Heart right ventricle (tissue), 16 donors: ENCODE measurements around the gene KIF25. TPM values are rescaled to one million over a fixed set of nuclear protein-coding genes. Genes with fewer than 3 reads are reported as not detected.

Experiments used
- ATAC-seq, 8 donors: fragments of 200-7000 bp; cut with Tn5 transposase; one replicate each; pipeline ENCODE4 v1.9.1; 2020; ENCODE audit warnings: mild to moderate bottlenecking in 8 of 8, moderate library complexity in 8 of 8, moderate number of reproducible peaks in 1 of 8
- DNase-seq, 2 donors: peaks; one replicate each; pipeline ENCODE4 v3.0.0-alpha.2; 2020
- H3K27ac ChIP-seq, 10 donors: fragments of 200-600 bp; sonication (generic) in 2 of 10; one replicate each; pipeline versions ENCODE4 v1.5.0 to v1.8.0; 2020 to 2022; ENCODE audit warnings: mild to moderate bottlenecking in 3 of 10
- H3K27me3 ChIP-seq, 7 donors: fragments of 200-600 bp; one replicate each; pipeline ENCODE4 v1.8.0; 2021 to 2022; ENCODE audit warnings: mild to moderate bottlenecking in 2 of 7
- H3K36me3 ChIP-seq, 9 donors: fragments of 200-600 bp; sonication (generic) in 1 of 9; one replicate each; pipeline versions ENCODE4 v1.5.0 to v1.8.0; 2020 to 2022; ENCODE audit warnings: mild to moderate bottlenecking in 2 of 9
- H3K4me1 ChIP-seq, 9 donors: fragments of 200-600 bp; sonication (generic) in 1 of 9; one replicate each; pipeline versions ENCODE4 v1.5.0 to v1.8.0; 2020 to 2022; ENCODE audit warnings: mild to moderate bottlenecking in 4 of 9
- H3K4me3 ChIP-seq, 10 donors: fragments of 200-600 bp; sonication (generic) in 2 of 10; one replicate each; pipeline versions ENCODE4 v1.5.0 to v1.8.0; 2020 to 2022; ENCODE audit warnings: mild to moderate bottlenecking in 7 of 10, moderate library complexity in 2 of 10
- H3K9me3 ChIP-seq, 11 donors: fragments of 200-600 bp in 10 of 11; sonication (generic) in 2 of 11; one replicate each; pipeline versions ENCODE4 v1.5.0 to v1.8.0; 2013 to 2022; ENCODE audit warnings: mild to moderate bottlenecking in 2 of 11, control low read depth in 1 of 11, moderate library complexity in 1 of 11
- CTCF ChIP-seq, 9 donors: fragments of 200-600 bp; sonication (generic) in 2 of 9; IDR thresholded peaks; one replicate each; pipeline versions ENCODE4 v1.5.0 to v1.8.0; 2021 to 2022; ENCODE audit warnings: antibody characterized with exemption in 9 of 9, mild to moderate bottlenecking in 5 of 9, moderate library complexity in 1 of 9
- WGBS, 2 donors: extraction: QIAGEN DNeasy Blood & Tissue Kit; methylation state at CpG; one replicate each; pipeline ENCODE4 v1.1.7; 2013; ENCODE audit warnings: inconsistent platforms in 1 of 2; 5-methylcytosine and 5-hydroxymethylcytosine counted together
- intact Hi-C, 10 donors: fragments of 100-400 bp; cut with DNase I; formaldehyde crosslinking; loops; one replicate each; pipeline versions ENCODE4 v1.11.1 to v1.14.2; 2022
- polyA plus RNA-seq, 2 donors: library from polyadenylated mRNA; stranded (reverse); fragments of 200-250 nt; gene quantifications; one replicate each; pipeline ENCODE4 v1.2.3, GENCODE V29; 2013
- total RNA-seq, 10 donors: library from RNA; stranded (reverse); fragmentation: NEBNext Ultra II Directional in 3 of 10; extraction: Animal tissue kit (Norgen Biotek cat#: 25700) in 3 of 10; gene quantifications; one replicate each; pipeline versions ENCODE4 v1.2.1 to v1.2.4, GENCODE V29; 2021 to 2023
- donor health status: Arrhythmogenic right ventricular cardiomyopathy.
- donor health status: ischemic (EF 13 %, LVEDD 7.1; RV severe dilation, severe dysfunction).
- donor health status: healthy with polysubstance abuse.
- donor health status: DM: no; HTN: yes; CAD: no.
- donor health status: DM: no; HTN: no; CAD: no.
- donor health status: ischemic (EF 25% LVEDD 6.9; RV normal size, moderate dysfunction).
- donor health status: ischemic (EF 25% LVEDD 5.7; RV mildly dilated, moderate dysfunction).
- donor health status: healthy.
- donor health status: DM: yes; HTN: yes; CAD: no.
- donor health status: Ischemic cardiomyopathy.
- donor health status: ischemic (EF 35%, LVEDD 5.7; RV mildly dilated, moderate dysfunction).
- donor health status: nonischemic (EF 11% LVEDD 7.7; RV severe dilation, severe dysfunction).
- donor health status: DM: yes; HTN: yes; CAD: no.
- donor health status: PGD.
- donor health status: ischemic (EF 29% LVEDD 5.4; RV normal size, mild dysfunction).
- donor health status: nonischemic (EF 23%, LVEDD 6.1; RV moderate dilation, normal function).

KIF25 gene
- total and polyA plus RNA-seq, 12 donors, result 0.18 to 0.95 (median 0.39) TPM; not detected in 4

- peak; percentile 62 to 84 (median 75) for TF ChIP-seq CTCF (IDR thresholded peaks at IDR 0.05)
- Histone ChIP-seq H3K36me3 (no peaks in the 10 kb centered on the region), H3K9me3 (no peaks in the 10 kb centered on the region), H3K27ac (no peak overlapping the region), H3K27me3 (no peaks in the 10 kb centered on the region), H3K4me3 (no peak overlapping the region), H3K4me1 (peaks cover 4 to 25% (median 18%) of the 10 kb centered on the region in 9 donors)
- 36 to 43% methylated on average over 12 of the region's 12 CpGs for WGBS, 2 donors
- intact Hi-C loops, result loop anchor here (1.0 to 10.0 kb wide), 6 partner anchors 57 to 294 kb away; no protein-coding TSS in a partner anchor
- DNase-seq, result peak; percentile 70 to 72
- peak; percentile 60 to 88 (median 78) for ATAC-seq
These were observed 63.1 kb downstream of the KIF25 start for GRCh38 chr6:168060521-168060931.

GRCh38 chr6:168061269-168062210 lies 64.1 kb downstream of the KIF25 start:
- Histone ChIP-seq H3K9me3 (no peaks in the 10 kb centered on the region), H3K27ac (no peak overlapping the region), H3K4me1 (peaks cover 0 to 15% (median 8%) of the 10 kb centered on the region in 9 donors), H3K4me3 (no peak overlapping the region), H3K27me3 (no peaks in the 10 kb centered on the region), H3K36me3 (no peaks in the 10 kb centered on the region)
- intact Hi-C loops, result loop anchor here (5.0 to 10.0 kb wide), 5 partner anchors 56 to 293 kb away; no protein-coding TSS in a partner anchor
- no peak for DNase-seq
- TF ChIP-seq CTCF (IDR thresholded peaks at IDR 0.05), result no peak
- WGBS, 2 donors, result 94% methylated on average over 29 of the region's 29 CpGs
- ATAC-seq, result no peak

GRCh38 chr6:168062346-168063289 lies 65.1 kb downstream of the KIF25 start:
- no peak for DNase-seq
- TF ChIP-seq CTCF (IDR thresholded peaks at IDR 0.05), result no peak
- no peak for ATAC-seq
- Histone ChIP-seq H3K36me3 (no peaks in the 10 kb centered on the region), H3K4me3 (no peak overlapping the region), H3K9me3 (no peaks in the 10 kb centered on the region), H3K27ac (no peak overlapping the region), H3K27me3 (no peaks in the 10 kb centered on the region), H3K4me1 (peaks cover 0 to 11% (median 7%) of the 10 kb centered on the region in 9 donors)
- WGBS, 2 donors, result 85 to 87% methylated on average over 31 of the region's 31 CpGs
- intact Hi-C loops, result loop anchor here (5.0 to 10.0 kb wide), 5 partner anchors 55 to 292 kb away; no protein-coding TSS in a partner anchor

GRCh38 chr6:168063431-168063830 lies 66.0 kb downstream of the KIF25 start:
- intact Hi-C loops, result loop anchor here (5.0 to 10.0 kb wide), 5 partner anchors 54 to 291 kb away; no protein-coding TSS in a partner anchor
- Histone ChIP-seq H3K9me3 (no peaks in the 10 kb centered on the region), H3K36me3 (no peaks in the 10 kb centered on the region), H3K4me3 (no peak overlapping the region), H3K27ac (no peak overlapping the region), H3K27me3 (no peaks in the 10 kb centered on the region), H3K4me1 (peaks cover 0 to 11% (median 7%) of the 10 kb centered on the region in 9 donors)
- no peak for DNase-seq
- WGBS, 2 donors, result 95 to 96% methylated on average over 13 of the region's 13 CpGs
- TF ChIP-seq CTCF (IDR thresholded peaks at IDR 0.05), result no peak
- ATAC-seq, result no peak
